Measurements from ENCODE around the gene TBCD. TPM values are rescaled to one million over a fixed set of nuclear protein-coding genes. Genes with fewer than 3 reads are reported as not detected.
A peak's percentile ranks its signal among the peaks of the same experiment; 100 is the strongest.

Gene TBCD
- total RNA-seq, 3 donors from 2014 or later: 41.3 to 76.0 (median 55.4) TPM

- ATAC-seq: no peak
- DNase-seq: peak in 1 of 3 donors; percentile 40
- Histone ChIP-seq H3K4me3 (no peak overlapping the region), H3K4me1 (ENCODE audit: low read depth) (no peaks in the 10 kb centered on the region), H3K9me3 (no peaks in the 10 kb centered on the region), H3K36me3 (ENCODE audit: low read depth) (no peaks in the 10 kb centered on the region)
- TF ChIP-seq CTCF (IDR thresholded peaks at IDR 0.05): no peak
- intact Hi-C loops (cut with DNase I, micrococcal nuclease): no loop called here
These were observed 219.1 kb downstream of the TBCD start for GRCh38 chr17:82970818-82971590.

GRCh38 chr17:82972836-82973372 is 221.0 kb downstream of the TBCD start:
- ATAC-seq (no peak), DNase-seq (no peak)
- Histone ChIP-seq H3K4me1 (ENCODE audit: low read depth) (no peaks in the 10 kb centered on the region), H3K9me3 (no peaks in the 10 kb centered on the region), H3K36me3 (ENCODE audit: low read depth) (no peaks in the 10 kb centered on the region), H3K4me3 (no peak overlapping the region)
- TF ChIP-seq CTCF (IDR thresholded peaks at IDR 0.05): no peak
- intact Hi-C loops (cut with DNase I, micrococcal nuclease): no loop called here

- DNase-seq: peak in 1 of 3 donors; percentile 53
- intact Hi-C loops (cut with DNase I, micrococcal nuclease): no loop called here
- ATAC-seq: no peak
- Histone ChIP-seq H3K36me3 (ENCODE audit: low read depth) (no peaks in the 10 kb centered on the region), H3K4me1 (ENCODE audit: low read depth) (no peaks in the 10 kb centered on the region), H3K9me3 (no peaks in the 10 kb centered on the region), H3K4me3 (no peak overlapping the region)
- no peak for TF ChIP-seq CTCF (IDR thresholded peaks at IDR 0.05)
These were observed 221.7 kb downstream of the TBCD start for GRCh38 chr17:82973456-82974135.

GRCh38 chr17:82974136-82974952 is 222.5 kb downstream of the TBCD start:
- Histone ChIP-seq H3K4me1 (ENCODE audit: low read depth) (no peaks in the 10 kb centered on the region), H3K36me3 (ENCODE audit: low read depth) (no peaks in the 10 kb centered on the region), H3K9me3 (no peaks in the 10 kb centered on the region), H3K4me3 (no peak overlapping the region)
- no peak for TF ChIP-seq CTCF (IDR thresholded peaks at IDR 0.05)
- ATAC-seq (no peak), DNase-seq (peak in 1 of 3 donors; percentile 49)
- intact Hi-C loops (cut with DNase I, micrococcal nuclease): no loop called here

- Histone ChIP-seq H3K4me1 (ENCODE audit: low read depth) (no peaks in the 10 kb centered on the region), H3K9me3 (no peaks in the 10 kb centered on the region), H3K36me3 (ENCODE audit: low read depth) (no peaks in the 10 kb centered on the region), H3K4me3 (no peak overlapping the region)
- intact Hi-C loops (cut with DNase I, micrococcal nuclease): no loop called here
- ATAC-seq (no peak), DNase-seq (no peak)
- no peak for TF ChIP-seq CTCF (IDR thresholded peaks at IDR 0.05)
These were observed 225.2 kb downstream of the TBCD start for GRCh38 chr17:82976982-82977488.

All from mucosa of descending colon (tissue), 3 donors.